Measurements from ENCODE around the gene CTXN3.

DNA sequence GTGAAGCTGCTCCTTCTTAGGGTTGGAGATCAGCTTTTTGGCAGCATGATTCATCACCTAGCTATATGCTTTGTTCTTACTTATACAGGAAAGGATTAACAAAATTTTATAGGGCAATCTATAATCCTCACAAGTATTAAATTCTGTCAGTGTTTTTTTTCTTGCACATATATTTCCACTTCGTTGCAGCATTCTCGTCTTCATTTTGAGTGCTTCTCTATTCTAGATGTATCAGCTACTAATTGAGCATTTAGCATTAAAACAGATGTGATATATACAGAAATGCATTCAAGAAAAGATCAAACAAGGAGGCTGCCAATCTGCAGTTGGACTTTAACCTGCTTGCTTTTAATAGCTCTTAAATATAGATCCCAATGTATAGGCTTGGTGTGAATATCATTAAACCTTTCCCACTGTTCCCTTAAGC lies 3.6 kb upstream of the CTXN3 start:
- TF ChIP-seq EZH2 (IDR thresholded peaks at IDR 0.05; ENCODE audit: borderline replicate concordance, low read depth, low read length, severe bottlenecking) (no peak), JUN (IDR thresholded peaks at IDR 0.05; ENCODE audit: borderline replicate concordance, insufficient read depth, insufficient read length, low read depth) (no peak), MYC (IDR thresholded peaks at IDR 0.05; ENCODE audit: low read depth, low read length) (no peak), POLR2A (IDR thresholded peaks at IDR 0.05; ENCODE audit: low read depth, low read length) (no peak)
- TF ChIP-seq, protein P1, sequence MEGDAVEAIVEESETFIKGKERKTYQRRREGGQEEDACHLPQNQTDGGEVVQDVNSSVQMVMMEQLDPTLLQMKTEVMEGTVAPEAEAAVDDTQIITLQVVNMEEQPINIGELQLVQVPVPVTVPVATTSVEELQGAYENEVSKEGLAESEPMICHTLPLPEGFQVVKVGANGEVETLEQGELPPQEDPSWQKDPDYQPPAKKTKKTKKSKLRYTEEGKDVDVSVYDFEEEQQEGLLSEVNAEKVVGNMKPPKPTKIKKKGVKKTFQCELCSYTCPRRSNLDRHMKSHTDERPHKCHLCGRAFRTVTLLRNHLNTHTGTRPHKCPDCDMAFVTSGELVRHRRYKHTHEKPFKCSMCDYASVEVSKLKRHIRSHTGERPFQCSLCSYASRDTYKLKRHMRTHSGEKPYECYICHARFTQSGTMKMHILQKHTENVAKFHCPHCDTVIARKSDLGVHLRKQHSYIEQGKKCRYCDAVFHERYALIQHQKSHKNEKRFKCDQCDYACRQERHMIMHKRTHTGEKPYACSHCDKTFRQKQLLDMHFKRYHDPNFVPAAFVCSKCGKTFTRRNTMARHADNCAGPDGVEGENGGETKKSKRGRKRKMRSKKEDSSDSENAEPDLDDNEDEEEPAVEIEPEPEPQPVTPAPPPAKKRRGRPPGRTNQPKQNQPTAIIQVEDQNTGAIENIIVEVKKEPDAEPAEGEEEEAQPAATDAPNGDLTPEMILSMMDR (IDR thresholded peaks at IDR 0.05; ENCODE audit: extremely low read depth in 1 of 2, insufficient read depth in 1 of 2, low read depth in 1 of 2, low read length in 2 of 2) = no peak
- TF ChIP-seq, protein P2, sequence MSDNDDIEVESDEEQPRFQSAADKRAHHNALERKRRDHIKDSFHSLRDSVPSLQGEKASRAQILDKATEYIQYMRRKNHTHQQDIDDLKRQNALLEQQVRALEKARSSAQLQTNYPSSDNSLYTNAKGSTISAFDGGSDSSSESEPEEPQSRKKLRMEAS (IDR thresholded peaks at IDR 0.05; ENCODE audit: insufficient read depth, insufficient read length) = no peak
